HG03103 (cell line): ENCODE data around the gene ABI2.
"Not testable (repeated sequence)": the region's sequence is repeated elsewhere in the genome, so short reads cannot be mapped to it uniquely, and the experiment has no call there.

Experiments used
- ATAC-seq: cut with Tn5 transposase; IDR thresholded peaks from one replicate; pipeline ENCODE4 v1.9.1; 2021; ENCODE audit warnings: low read depth; ENCODE audit not compliant: unreplicated experiment

ABI2 gene

GRCh38 chr2:203352604-203353255 lies 24.5 kb downstream of the ABI2 start:
- no peak for ATAC-seq

- ATAC-seq: no peak
Measured at GRCh38 chr2:203354966-203355365, 26.8 kb downstream of the ABI2 start.

- ATAC-seq: no peak
Measured at GRCh38 chr2:203359450-203359849, 31.3 kb downstream of the ABI2 start.

- ATAC-seq: no peak
Measured at GRCh38 chr2:203360833-203361430, 32.7 kb downstream of the ABI2 start.

- ATAC-seq: no peak
Measured at GRCh38 chr2:203361495-203361894, 33.3 kb downstream of the ABI2 start.

- no peak for ATAC-seq
Measured at GRCh38 chr2:203361922-203362321, 33.7 kb downstream of the ABI2 start.

GRCh38 chr2:203366639-203367466 lies 38.7 kb downstream of the ABI2 start:
- ATAC-seq: no peak

GRCh38 chr2:203372706-203373105 lies 44.5 kb downstream of the ABI2 start:
- not testable (repeated sequence) for ATAC-seq

GRCh38 chr2:203376173-203376572 lies 48.0 kb downstream of the ABI2 start:
- ATAC-seq: no peak

GRCh38 chr2:203379156-203379555 lies 51.0 kb downstream of the ABI2 start:
- ATAC-seq: no peak

- no peak for ATAC-seq
Measured at GRCh38 chr2:203383038-203383437, 54.8 kb downstream of the ABI2 start.

GRCh38 chr2:203388153-203388552 lies 60.0 kb downstream of the ABI2 start:
- not testable (repeated sequence) for ATAC-seq

- ATAC-seq: no peak
Measured at GRCh38 chr2:203394519-203395227, 66.5 kb downstream of the ABI2 start.

- ATAC-seq: no peak
Measured at GRCh38 chr2:203395858-203396257, 67.7 kb downstream of the ABI2 start.

GRCh38 chr2:203396667-203397066 lies 68.5 kb downstream of the ABI2 start:
- no peak for ATAC-seq

GRCh38 chr2:203399031-203399430 lies 70.8 kb downstream of the ABI2 start:
- no peak for ATAC-seq

GRCh38 chr2:203400805-203401585 lies 72.8 kb downstream of the ABI2 start:
- ATAC-seq: no peak

GRCh38 chr2:203404996-203405395 lies 76.8 kb downstream of the ABI2 start:
- no peak for ATAC-seq

- ATAC-seq: no peak
Measured at GRCh38 chr2:203407496-203407895, 79.3 kb downstream of the ABI2 start.
